SK-N-SH (cell line): ENCODE results near the gene HNRNPA1. TPM values are rescaled to one million over a fixed set of nuclear protein-coding genes. Genes with fewer than 3 reads are reported as not detected.

Experiments used
- CTCF ChIA-PET: fragments of 300-600, 350-600 bp; formaldehyde crosslinking; extraction: SDS; loops from one replicate; lab custom pipeline; 2021; lab: Yijun Ruan, JAX
- POLR2A ChIA-PET: fragments of 350-600 bp; sonication (Branson Sonifier 250); formaldehyde crosslinking; extraction: SDS; loops from one replicate; lab custom pipeline; 2020; ENCODE audit warnings: antibody characterized with exemption, inconsistent platforms; lab: Yijun Ruan, JAX
- DNase-seq: peaks from one replicate; pipeline ENCODE4 v3.0.0; 2012
- H2AFZ ChIP-seq: fragments of 200-600 bp; sonication (generic); 2 replicates; pipeline ENCODE4 v1.8.1; 2016; ENCODE audit warnings: antibody characterized with exemption, mild to moderate bottlenecking, low read depth
- H3F3A ChIP-seq: fragments of 200-600 bp; sonication (generic); replicated peaks from 2 replicates; pipeline ENCODE3; 2016; ENCODE audit warnings: antibody characterized with exemption, mild to moderate bottlenecking; ENCODE audit not compliant: insufficient read depth
- H3K27ac ChIP-seq, 2 experiments: fragments of 200-500 bp in 1 of 2; fragments of 200-600 bp in 1 of 2; sonication (Bioruptor generic) in 1 of 2; sonication (generic), shearing (Covaris generic) in 1 of 2; 2 replicates each; pipeline versions ENCODE4 v1.5.1 to v1.6.1; 2014 to 2016; ENCODE audit warnings: low read depth in 2 of 2, inconsistent platforms in 1 of 2, low read length in 1 of 2, mild to moderate bottlenecking in 1 of 2, mixed read lengths in 1 of 2
- H3K27me3 ChIP-seq: fragments of 200-600 bp; sonication (generic), shearing (Covaris generic); 2 replicates; pipeline ENCODE4 v1.6.1; 2016; ENCODE audit warnings: mixed run types; ENCODE audit not compliant: insufficient read depth
- H3K36me3 ChIP-seq, 2 experiments: fragments of 200-500 bp in 1 of 2; fragments of 200-600 bp in 1 of 2; sonication (Bioruptor generic) in 1 of 2; sonication (generic) in 1 of 2; replicated peaks in 1 of 2; 2 replicates each; pipeline versions ENCODE3 to v1.5.1; 2014 to 2016; ENCODE audit warnings: low read length in 1 of 2, mild to moderate bottlenecking in 1 of 2; ENCODE audit not compliant: insufficient read depth in 2 of 2, control insufficient read depth in 1 of 2
- H3K4me1 ChIP-seq, 2 experiments: fragments of 200-500 bp in 1 of 2; fragments of 200-600 bp in 1 of 2; sonication (Bioruptor generic) in 1 of 2; sonication (generic), shearing (Covaris generic) in 1 of 2; 2 replicates each; pipeline versions ENCODE4 v1.5.1 to v1.6.1; 2014 to 2016; ENCODE audit warnings: low read depth in 1 of 2, low read length in 1 of 2, mixed run types in 1 of 2; ENCODE audit not compliant: insufficient read depth in 2 of 2, control insufficient read depth in 1 of 2
- H3K4me2 ChIP-seq: fragments of 200-600 bp; sonication (generic), shearing (Covaris generic); 2 replicates; pipeline ENCODE4 v1.6.1; 2017; ENCODE audit warnings: mixed run types
- H3K4me3 ChIP-seq, 2 experiments: fragments of 200-500 bp in 1 of 2; fragments of 200-600 bp in 1 of 2; sonication (Bioruptor generic) in 1 of 2; sonication (generic), shearing (Covaris generic) in 1 of 2; 2 replicates each; pipeline versions ENCODE4 v1.5.1 to v1.8.1; 2014 to 2016; ENCODE audit warnings: low read depth in 2 of 2, inconsistent platforms in 1 of 2, low read length in 1 of 2, mild to moderate bottlenecking in 1 of 2, mixed read lengths in 1 of 2, moderate library complexity in 1 of 2
- H3K79me2 ChIP-seq: fragments of 200-600 bp; sonication (generic); 2 replicates; pipeline ENCODE4 v1.8.1; 2017; ENCODE audit warnings: mild to moderate bottlenecking; ENCODE audit not compliant: insufficient read depth
- H3K9ac ChIP-seq: fragments of 200-600 bp; sonication (generic); 2 replicates; pipeline ENCODE4 v1.6.1; 2017; ENCODE audit warnings: mixed run types
- H3K9me2 ChIP-seq: fragments of 200-600 bp; sonication (generic); 2 replicates; pipeline ENCODE4 v1.6.1; 2017; ENCODE audit warnings: mixed run types
- H3K9me3 ChIP-seq: fragments of 200-600 bp; sonication (generic); 2 replicates; pipeline ENCODE4 v1.6.1; 2017; ENCODE audit warnings: mixed run types, mild to moderate bottlenecking, moderate library complexity
- H4K20me1 ChIP-seq: fragments of 200-600 bp; sonication (generic); 2 replicates; pipeline ENCODE4 v1.6.1; 2017; ENCODE audit warnings: mild to moderate bottlenecking, mixed run types; ENCODE audit not compliant: insufficient read depth
- ELF1 ChIP-seq: IDR thresholded peaks from 2 replicates; pipeline ENCODE4 v1.4.0; 2012
- GABPA ChIP-seq: IDR thresholded peaks from 2 replicates; pipeline ENCODE4 v1.4.0; 2012; ENCODE audit warnings: low read depth, mild to moderate bottlenecking
- JUND ChIP-seq: IDR thresholded peaks from 2 replicates; pipeline ENCODE4 v1.4.0; 2012
- RXRA ChIP-seq: IDR thresholded peaks from 2 replicates; pipeline ENCODE4 v1.4.0; 2012; ENCODE audit warnings: low read depth, mild to moderate bottlenecking, borderline replicate concordance
- TEAD4 ChIP-seq: IDR thresholded peaks from 2 replicates; pipeline ENCODE4 v1.4.0; 2012; ENCODE audit warnings: mild to moderate bottlenecking, borderline replicate concordance; ENCODE audit not compliant: insufficient read depth
- YY1 ChIP-seq: IDR thresholded peaks from 2 replicates; pipeline ENCODE4 v1.4.0; 2012; ENCODE audit warnings: low read depth, mild to moderate bottlenecking
- WGBS: methylation state at CpG from one replicate; pipeline ENCODE4 v1.1.6; 2017; ENCODE audit warnings: low lambda C conversion rate; 5-methylcytosine and 5-hydroxymethylcytosine counted together
- polyA plus RNA-seq, 3 experiments: library from polyadenylated mRNA; depleted of rRNA; stranded (reverse); fragments of >200 nt; gene quantifications; 2 replicates each; pipeline ENCODE4 v1.2.3, GENCODE V29; 2012
- TF ChIP-seq, protein P1 (sequence below): IDR thresholded peaks from 2 replicates; pipeline ENCODE4 v1.6.1; 2012; ENCODE audit warnings: mild to moderate bottlenecking, low read depth, low read length, moderate library complexity
- TF ChIP-seq, protein P2 (sequence below): fragments of 200-600 bp; sonication (generic); IDR thresholded peaks from 2 replicates; pipeline ENCODE4 v1.6.1; 2017; ENCODE audit warnings: antibody characterized with exemption, mild to moderate bottlenecking, moderate library complexity

HNRNPA1 gene
- polyA plus RNA-seq, 1 of the 3 experiments (the other 2 are of a cell fraction), result 773 TPM

DNA sequence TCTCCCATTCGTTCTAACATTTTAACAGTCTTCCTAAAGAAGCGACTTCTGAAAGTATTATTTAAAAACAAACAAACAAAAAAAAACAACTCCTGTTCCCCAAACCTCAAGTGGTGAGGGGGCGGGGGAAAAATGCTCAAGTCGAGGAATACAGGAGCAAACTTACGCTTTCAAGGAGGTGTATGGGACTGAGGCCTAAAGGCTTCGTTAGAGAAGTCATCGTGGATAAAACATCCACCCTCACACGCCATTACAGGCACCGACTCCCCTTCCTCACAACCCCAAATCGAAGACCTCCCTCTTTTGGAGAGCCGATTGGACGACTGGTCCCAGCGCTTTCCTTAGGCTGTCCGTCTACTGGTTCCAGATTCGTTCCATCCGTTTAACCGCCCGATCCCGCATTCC is 1.3 kb upstream of the HNRNPA1 start:
- no peak overlapping the region for H2AFZ ChIP-seq
- peak overlapping the region; percentile 93 to 99 for H3K27ac ChIP-seq
- no peaks in the 10 kb centered on the region for H3K9me3 ChIP-seq
- peaks cover 15 to 25% of the 10 kb centered on the region in 2 experiments; a peak in 3 of 4 replicates for H3K4me1 ChIP-seq
- 2% methylated on average over 19 of the region's 19 CpGs for WGBS
- H3F3A ChIP-seq, result peaks cover 48% of the 10 kb centered on the region
- H3K79me2 ChIP-seq, result peaks cover 87% of the 10 kb centered on the region
- peak overlapping the region; percentile 98 for H3K9ac ChIP-seq
- H3K27me3 ChIP-seq, result no peaks in the 10 kb centered on the region
- no peaks in the 10 kb centered on the region for H3K9me2 ChIP-seq
- DNase-seq, result no peak
- peaks cover 30 to 33% of the 10 kb centered on the region in 2 experiments for H3K36me3 ChIP-seq
- POLR2A ChIA-PET, result interaction anchor here (0.7 to 3.5 kb wide), 12 partner anchors 8 to 93 kb away, joined by 3 to 36 read pairs (median 12); partner anchors contain the start of gene COPZ1
- CTCF ChIA-PET, result interaction anchor here (0.7 to 2.9 kb wide), 8 partner anchors 15 to 100 kb away, joined by 3 to 13 read pairs (median 4); no protein-coding TSS in a partner anchor
- peak overlapping the region; percentile 86 for H3K4me2 ChIP-seq
- TF ChIP-seq YY1, result peak; percentile 56; the same call in 1 of the 2 replicates
- 0 out of 2 replicates have a peak, but pooled peaks have one; percentile 57 for TF ChIP-seq TEAD4
- TF ChIP-seq RXRA, result no peak
- TF ChIP-seq, protein P1, sequence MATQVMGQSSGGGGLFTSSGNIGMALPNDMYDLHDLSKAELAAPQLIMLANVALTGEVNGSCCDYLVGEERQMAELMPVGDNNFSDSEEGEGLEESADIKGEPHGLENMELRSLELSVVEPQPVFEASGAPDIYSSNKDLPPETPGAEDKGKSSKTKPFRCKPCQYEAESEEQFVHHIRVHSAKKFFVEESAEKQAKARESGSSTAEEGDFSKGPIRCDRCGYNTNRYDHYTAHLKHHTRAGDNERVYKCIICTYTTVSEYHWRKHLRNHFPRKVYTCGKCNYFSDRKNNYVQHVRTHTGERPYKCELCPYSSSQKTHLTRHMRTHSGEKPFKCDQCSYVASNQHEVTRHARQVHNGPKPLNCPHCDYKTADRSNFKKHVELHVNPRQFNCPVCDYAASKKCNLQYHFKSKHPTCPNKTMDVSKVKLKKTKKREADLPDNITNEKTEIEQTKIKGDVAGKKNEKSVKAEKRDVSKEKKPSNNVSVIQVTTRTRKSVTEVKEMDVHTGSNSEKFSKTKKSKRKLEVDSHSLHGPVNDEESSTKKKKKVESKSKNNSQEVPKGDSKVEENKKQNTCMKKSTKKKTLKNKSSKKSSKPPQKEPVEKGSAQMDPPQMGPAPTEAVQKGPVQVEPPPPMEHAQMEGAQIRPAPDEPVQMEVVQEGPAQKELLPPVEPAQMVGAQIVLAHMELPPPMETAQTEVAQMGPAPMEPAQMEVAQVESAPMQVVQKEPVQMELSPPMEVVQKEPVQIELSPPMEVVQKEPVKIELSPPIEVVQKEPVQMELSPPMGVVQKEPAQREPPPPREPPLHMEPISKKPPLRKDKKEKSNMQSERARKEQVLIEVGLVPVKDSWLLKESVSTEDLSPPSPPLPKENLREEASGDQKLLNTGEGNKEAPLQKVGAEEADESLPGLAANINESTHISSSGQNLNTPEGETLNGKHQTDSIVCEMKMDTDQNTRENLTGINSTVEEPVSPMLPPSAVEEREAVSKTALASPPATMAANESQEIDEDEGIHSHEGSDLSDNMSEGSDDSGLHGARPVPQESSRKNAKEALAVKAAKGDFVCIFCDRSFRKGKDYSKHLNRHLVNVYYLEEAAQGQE, result peak; percentile 32; the same call in 1 of the 2 replicates
- no peak for TF ChIP-seq JUND
- TF ChIP-seq, protein P2, sequence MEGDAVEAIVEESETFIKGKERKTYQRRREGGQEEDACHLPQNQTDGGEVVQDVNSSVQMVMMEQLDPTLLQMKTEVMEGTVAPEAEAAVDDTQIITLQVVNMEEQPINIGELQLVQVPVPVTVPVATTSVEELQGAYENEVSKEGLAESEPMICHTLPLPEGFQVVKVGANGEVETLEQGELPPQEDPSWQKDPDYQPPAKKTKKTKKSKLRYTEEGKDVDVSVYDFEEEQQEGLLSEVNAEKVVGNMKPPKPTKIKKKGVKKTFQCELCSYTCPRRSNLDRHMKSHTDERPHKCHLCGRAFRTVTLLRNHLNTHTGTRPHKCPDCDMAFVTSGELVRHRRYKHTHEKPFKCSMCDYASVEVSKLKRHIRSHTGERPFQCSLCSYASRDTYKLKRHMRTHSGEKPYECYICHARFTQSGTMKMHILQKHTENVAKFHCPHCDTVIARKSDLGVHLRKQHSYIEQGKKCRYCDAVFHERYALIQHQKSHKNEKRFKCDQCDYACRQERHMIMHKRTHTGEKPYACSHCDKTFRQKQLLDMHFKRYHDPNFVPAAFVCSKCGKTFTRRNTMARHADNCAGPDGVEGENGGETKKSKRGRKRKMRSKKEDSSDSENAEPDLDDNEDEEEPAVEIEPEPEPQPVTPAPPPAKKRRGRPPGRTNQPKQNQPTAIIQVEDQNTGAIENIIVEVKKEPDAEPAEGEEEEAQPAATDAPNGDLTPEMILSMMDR, result no peak
- peak; percentile 3; the same call in 1 of the 2 replicates for TF ChIP-seq GABPA
- TF ChIP-seq ELF1, result 0 out of 2 replicates have a peak, but pooled peaks have one; percentile 11
- H4K20me1 ChIP-seq, result peaks cover 32% of the 10 kb centered on the region
- H3K4me3 ChIP-seq, result peak overlapping the region; percentile 80 to 88
